Measurements from ENCODE around the gene GET3.

Gene GET3

GRCh38 chr19:12793290-12794195, 56.2 kb downstream of the GET3 start:
- Histone ChIP-seq H3K36me3 (ENCODE audit: insufficient read depth, low read length) (no peaks in the 10 kb centered on the region), H3K9me3 (ENCODE audit: insufficient read depth, low read depth, low read length) (no peaks in the 10 kb centered on the region), H2AFZ (ENCODE audit: low read length) (peak overlapping the region; percentile 78), H3F3A (ENCODE audit: low read depth) (no peaks in the 10 kb centered on the region; the same call in 1 of the 2 replicates), H3K79me2 (ENCODE audit: insufficient read depth, low read length) (peaks cover 21% of the 10 kb centered on the region), H3K4me3 (ENCODE audit: low read length, poor library complexity, severe bottlenecking) (peak overlapping the region; percentile 96), H3K9ac (ENCODE audit: low read depth, low read length, poor library complexity, severe bottlenecking) (peak overlapping the region; percentile 94), H3K4me2 (ENCODE audit: low read depth, low read length, poor library complexity, severe bottlenecking) (peak overlapping the region; percentile 96), H4K20me1 (ENCODE audit: insufficient read depth, low read length, poor library complexity, severe bottlenecking) (no peaks in the 10 kb centered on the region), H3K9me2 (replicated peaks; ENCODE audit: low read depth, low read length) (no peaks in the 10 kb centered on the region), H3K4me1 (ENCODE audit: insufficient read depth, low read length, poor library complexity, severe bottlenecking) (peaks cover 35% of the 10 kb centered on the region), H3K27me3 (ENCODE audit: insufficient read depth, low read length, poor library complexity, severe bottlenecking) (no peaks in the 10 kb centered on the region)
- TF ChIP-seq, protein P1, sequence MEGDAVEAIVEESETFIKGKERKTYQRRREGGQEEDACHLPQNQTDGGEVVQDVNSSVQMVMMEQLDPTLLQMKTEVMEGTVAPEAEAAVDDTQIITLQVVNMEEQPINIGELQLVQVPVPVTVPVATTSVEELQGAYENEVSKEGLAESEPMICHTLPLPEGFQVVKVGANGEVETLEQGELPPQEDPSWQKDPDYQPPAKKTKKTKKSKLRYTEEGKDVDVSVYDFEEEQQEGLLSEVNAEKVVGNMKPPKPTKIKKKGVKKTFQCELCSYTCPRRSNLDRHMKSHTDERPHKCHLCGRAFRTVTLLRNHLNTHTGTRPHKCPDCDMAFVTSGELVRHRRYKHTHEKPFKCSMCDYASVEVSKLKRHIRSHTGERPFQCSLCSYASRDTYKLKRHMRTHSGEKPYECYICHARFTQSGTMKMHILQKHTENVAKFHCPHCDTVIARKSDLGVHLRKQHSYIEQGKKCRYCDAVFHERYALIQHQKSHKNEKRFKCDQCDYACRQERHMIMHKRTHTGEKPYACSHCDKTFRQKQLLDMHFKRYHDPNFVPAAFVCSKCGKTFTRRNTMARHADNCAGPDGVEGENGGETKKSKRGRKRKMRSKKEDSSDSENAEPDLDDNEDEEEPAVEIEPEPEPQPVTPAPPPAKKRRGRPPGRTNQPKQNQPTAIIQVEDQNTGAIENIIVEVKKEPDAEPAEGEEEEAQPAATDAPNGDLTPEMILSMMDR (conservative IDR thresholded peaks at IDR 0.05; ENCODE audit: low read length): no peak
- TF ChIP-seq EZH2phosphoT487 (IDR thresholded peaks at IDR 0.05; ENCODE audit: borderline replicate concordance): no peak

GRCh38 chr19:12794196-12794941, 57.1 kb downstream of the GET3 start:
- Histone ChIP-seq H3K9ac (ENCODE audit: low read depth, low read length, poor library complexity, severe bottlenecking) (peak overlapping the region; percentile 94), H3K4me2 (ENCODE audit: low read depth, low read length, poor library complexity, severe bottlenecking) (peak overlapping the region; percentile 96), H3K9me2 (replicated peaks; ENCODE audit: low read depth, low read length) (no peaks in the 10 kb centered on the region), H3K9me3 (ENCODE audit: insufficient read depth, low read depth, low read length) (no peaks in the 10 kb centered on the region), H2AFZ (ENCODE audit: low read length) (peak overlapping the region; percentile 78; the same call in 1 of the 2 replicates), H3K27me3 (ENCODE audit: insufficient read depth, low read length, poor library complexity, severe bottlenecking) (no peaks in the 10 kb centered on the region), H3K4me1 (ENCODE audit: insufficient read depth, low read length, poor library complexity, severe bottlenecking) (peaks cover 35% of the 10 kb centered on the region), H3F3A (ENCODE audit: low read depth) (no peaks in the 10 kb centered on the region; the same call in 1 of the 2 replicates), H3K36me3 (ENCODE audit: insufficient read depth, low read length) (peaks cover under 1% of the 10 kb centered on the region; the same call in 1 of the 2 replicates), H4K20me1 (ENCODE audit: insufficient read depth, low read length, poor library complexity, severe bottlenecking) (no peaks in the 10 kb centered on the region), H3K79me2 (ENCODE audit: insufficient read depth, low read length) (peaks cover 23% of the 10 kb centered on the region), H3K4me3 (ENCODE audit: low read length, poor library complexity, severe bottlenecking) (peak overlapping the region; percentile 96)
- no peak for TF ChIP-seq EZH2phosphoT487 (IDR thresholded peaks at IDR 0.05; ENCODE audit: borderline replicate concordance)
- TF ChIP-seq, protein P1 (conservative IDR thresholded peaks at IDR 0.05; ENCODE audit: low read length): no peak

DNA sequence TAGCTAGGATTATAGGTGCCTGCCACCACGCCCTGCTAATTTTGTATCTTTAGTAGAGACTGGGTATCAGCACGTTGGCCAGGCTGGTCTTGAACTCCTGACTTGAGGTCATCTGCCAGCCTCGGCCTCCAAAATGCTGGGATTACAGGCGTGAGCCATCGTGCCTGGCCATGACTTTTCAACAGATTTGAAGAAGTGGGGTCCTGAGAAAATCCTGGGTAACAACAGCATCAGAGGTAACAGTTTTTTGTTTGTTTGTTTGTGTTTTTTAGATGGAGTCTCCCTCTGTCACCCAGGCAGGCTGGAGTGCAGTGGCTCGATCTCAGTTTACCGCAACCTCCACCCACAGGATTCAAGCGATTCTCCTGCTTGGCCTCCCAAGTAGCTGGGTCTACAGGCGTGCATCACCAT, 57.7 kb downstream of the GET3 start:
- Histone ChIP-seq H3K4me3 (ENCODE audit: low read length, poor library complexity, severe bottlenecking) (no peak overlapping the region), H3K36me3 (ENCODE audit: insufficient read depth, low read length) (peaks cover 6% of the 10 kb centered on the region; the same call in 1 of the 2 replicates), H3K9ac (ENCODE audit: low read depth, low read length, poor library complexity, severe bottlenecking) (no peak overlapping the region), H3K4me1 (ENCODE audit: insufficient read depth, low read length, poor library complexity, severe bottlenecking) (peaks cover 36% of the 10 kb centered on the region), H3K79me2 (ENCODE audit: insufficient read depth, low read length) (peaks cover 29% of the 10 kb centered on the region), H4K20me1 (ENCODE audit: insufficient read depth, low read length, poor library complexity, severe bottlenecking) (peaks cover 2% of the 10 kb centered on the region), H3K27me3 (ENCODE audit: insufficient read depth, low read length, poor library complexity, severe bottlenecking) (no peaks in the 10 kb centered on the region), H3K9me2 (replicated peaks; ENCODE audit: low read depth, low read length) (no peaks in the 10 kb centered on the region), H3K9me3 (ENCODE audit: insufficient read depth, low read depth, low read length) (no peaks in the 10 kb centered on the region), H3K4me2 (ENCODE audit: low read depth, low read length, poor library complexity, severe bottlenecking) (no peak overlapping the region), H3F3A (ENCODE audit: low read depth) (no peaks in the 10 kb centered on the region; the same call in 1 of the 2 replicates), H2AFZ (ENCODE audit: low read length) (no peak overlapping the region)
- TF ChIP-seq, protein P1 (conservative IDR thresholded peaks at IDR 0.05; ENCODE audit: low read length): no peak
- no peak for TF ChIP-seq EZH2phosphoT487 (IDR thresholded peaks at IDR 0.05; ENCODE audit: borderline replicate concordance)

Measured in Loucy (cell line).